GM18505 (cell line): ENCODE data around the gene NUP62.
"Not testable (repeated sequence)": the region's sequence is repeated elsewhere in the genome, so short reads cannot be mapped to it uniquely, and the experiment has no call there.

Source experiments
- ATAC-seq: cut with Tn5 transposase; IDR thresholded peaks from one replicate; pipeline ENCODE4 v1.9.1; 2021; ENCODE audit not compliant: unreplicated experiment
- POLR2A ChIP-seq: IDR thresholded peaks from 4 replicates; pipeline ENCODE4 v1.6.1; 2011; ENCODE audit warnings: borderline replicate concordance; ENCODE audit not compliant: insufficient read depth, insufficient read length; ENCODE audit errors: extremely low read depth

Gene NUP62, protein sequence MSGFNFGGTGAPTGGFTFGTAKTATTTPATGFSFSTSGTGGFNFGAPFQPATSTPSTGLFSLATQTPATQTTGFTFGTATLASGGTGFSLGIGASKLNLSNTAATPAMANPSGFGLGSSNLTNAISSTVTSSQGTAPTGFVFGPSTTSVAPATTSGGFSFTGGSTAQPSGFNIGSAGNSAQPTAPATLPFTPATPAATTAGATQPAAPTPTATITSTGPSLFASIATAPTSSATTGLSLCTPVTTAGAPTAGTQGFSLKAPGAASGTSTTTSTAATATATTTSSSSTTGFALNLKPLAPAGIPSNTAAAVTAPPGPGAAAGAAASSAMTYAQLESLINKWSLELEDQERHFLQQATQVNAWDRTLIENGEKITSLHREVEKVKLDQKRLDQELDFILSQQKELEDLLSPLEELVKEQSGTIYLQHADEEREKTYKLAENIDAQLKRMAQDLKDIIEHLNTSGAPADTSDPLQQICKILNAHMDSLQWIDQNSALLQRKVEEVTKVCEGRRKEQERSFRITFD

GRCh38 chr19:49929121-49929610, at the start of gene NUP62, which contains the start of gene ATF5:
Gene NUP62, minus strand, starts transcription at chr19:49929504. Its CDS starts 19,697 bp downstream, at chr19:49909807.
Gene ATF5, plus strand, starts transcription at chr19:49929205. Its CDS starts 1,646 bp downstream, at chr19:49930851.
- peak; percentile 40 for ATAC-seq
- TF ChIP-seq POLR2A: peak; percentile 98

DNA sequence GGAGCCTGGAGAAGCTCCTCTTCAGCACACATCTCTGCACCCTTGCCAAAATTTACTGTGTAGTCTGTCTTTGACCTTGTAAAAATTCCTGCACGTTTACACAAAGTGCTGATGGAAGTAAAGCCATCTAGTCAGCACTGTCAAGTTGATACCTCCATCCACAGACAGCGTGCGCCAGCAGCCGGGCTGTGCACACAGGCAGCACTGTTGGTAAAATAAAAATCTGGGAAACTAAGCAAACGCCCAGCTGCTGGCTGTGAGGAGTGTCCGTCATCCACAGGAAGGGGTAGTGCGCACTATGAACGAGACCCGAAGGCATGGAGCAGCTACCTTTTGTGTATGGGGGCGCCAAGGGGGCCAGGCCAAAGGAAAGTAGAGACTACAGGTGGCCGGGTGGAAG, 49.0 kb upstream of the NUP62 start:
- no peak for ATAC-seq
- no peak for TF ChIP-seq POLR2A

DNA sequence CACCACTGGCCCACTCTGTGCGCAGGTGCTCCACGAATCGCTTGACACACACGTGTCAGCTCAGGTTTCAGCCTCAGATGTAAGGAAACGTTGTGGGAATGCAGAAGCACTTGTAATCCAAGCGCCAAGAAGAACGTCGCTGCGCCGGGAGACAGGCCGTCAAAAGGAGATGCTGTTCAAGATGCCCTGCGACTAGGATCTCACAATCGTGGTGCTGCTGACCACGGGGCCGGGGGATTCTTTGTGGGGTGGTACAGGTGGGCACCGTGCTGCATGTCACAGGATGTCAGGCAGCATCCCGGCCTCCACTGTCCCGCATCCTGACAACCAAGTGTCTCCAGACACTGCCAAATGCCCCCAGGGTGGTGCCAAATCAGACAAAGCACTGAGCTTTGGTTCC, 48.6 kb upstream of the NUP62 start:
- ATAC-seq: no peak
- TF ChIP-seq POLR2A: no peak

- TF ChIP-seq POLR2A: no peak
These were observed 47.8 kb upstream of the NUP62 start for GRCh38 chr19:49977076-49977475.

DNA sequence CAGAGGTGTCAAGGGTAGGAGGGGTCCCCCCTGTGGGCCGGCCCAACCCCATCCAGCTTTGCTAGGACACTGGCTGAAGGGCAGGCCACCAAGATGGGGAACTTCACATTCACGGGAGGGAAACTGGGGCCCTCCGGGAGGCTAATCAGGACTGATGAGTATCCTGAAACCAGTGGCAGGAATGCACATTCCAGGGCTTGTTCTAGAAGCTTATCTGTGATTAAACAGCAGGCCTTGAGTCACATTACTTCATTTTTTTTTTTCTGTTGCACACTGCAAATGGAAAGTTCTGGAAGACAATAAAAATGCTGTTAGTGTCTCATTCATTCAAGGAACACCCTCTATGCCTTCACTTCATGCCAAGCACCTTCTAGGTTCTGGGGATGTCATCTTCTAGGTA, 47.2 kb upstream of the NUP62 start:
- no peak for ATAC-seq
- TF ChIP-seq POLR2A: no peak

More at GRCh38 chr19:49977076-49977475, 47.8 kb upstream of the NUP62 start:
- no peak for ATAC-seq

GRCh38 chr19:49975051-49975450, 45.7 kb upstream of the NUP62 start:
- TF ChIP-seq POLR2A: no peak

DNA sequence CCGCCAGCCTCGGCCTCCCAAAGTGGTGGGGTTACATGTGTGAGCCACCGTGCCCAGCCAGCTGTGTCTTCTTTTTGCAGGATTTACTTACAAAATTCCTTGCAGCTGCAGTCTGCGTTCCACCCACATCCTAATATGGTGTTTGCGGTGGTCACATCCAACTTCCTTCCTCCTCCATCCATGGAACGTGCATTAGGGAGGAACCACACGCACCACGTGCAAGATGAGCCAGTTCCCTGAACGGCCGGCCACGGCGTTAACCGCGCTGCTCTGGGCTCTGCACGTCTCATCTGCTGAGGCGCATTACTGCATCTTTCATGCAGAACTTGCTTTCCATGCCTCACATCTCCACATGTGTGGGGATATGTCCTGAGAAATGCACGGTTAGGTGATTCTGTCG, 44.7 kb upstream of the NUP62 start:
- no peak for ATAC-seq
- no peak for TF ChIP-seq POLR2A

More at GRCh38 chr19:49975051-49975450, 45.7 kb upstream of the NUP62 start:
- no peak for ATAC-seq

GRCh38 chr19:49972841-49973240, 43.5 kb upstream of the NUP62 start:
- ATAC-seq: no peak
- TF ChIP-seq POLR2A: no peak

- ATAC-seq: no peak
- TF ChIP-seq POLR2A: no peak
These were observed 42.7 kb upstream of the NUP62 start for GRCh38 chr19:49971991-49972411.

DNA sequence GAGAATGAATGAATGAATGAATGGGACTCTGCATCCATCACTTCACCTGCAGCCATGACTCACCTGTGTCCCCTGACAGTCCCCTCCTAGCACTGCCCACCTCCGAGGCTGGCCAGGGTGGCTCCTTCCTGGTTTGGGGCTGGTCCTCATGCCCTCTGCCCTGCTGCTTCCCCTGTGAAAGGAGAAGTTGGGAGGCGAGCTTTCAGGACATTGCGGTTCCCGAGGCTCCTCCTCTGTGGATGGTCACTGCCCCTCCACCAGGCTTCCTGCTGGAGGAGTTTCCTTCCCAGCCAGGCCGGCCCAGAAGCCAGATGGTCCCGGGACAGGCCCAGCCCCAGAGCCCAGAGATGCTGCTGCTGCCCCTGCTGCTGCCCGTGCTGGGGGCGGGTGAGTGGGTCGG, 40.1 kb upstream of the NUP62 start:
- not testable (repeated sequence) for ATAC-seq

DNA sequence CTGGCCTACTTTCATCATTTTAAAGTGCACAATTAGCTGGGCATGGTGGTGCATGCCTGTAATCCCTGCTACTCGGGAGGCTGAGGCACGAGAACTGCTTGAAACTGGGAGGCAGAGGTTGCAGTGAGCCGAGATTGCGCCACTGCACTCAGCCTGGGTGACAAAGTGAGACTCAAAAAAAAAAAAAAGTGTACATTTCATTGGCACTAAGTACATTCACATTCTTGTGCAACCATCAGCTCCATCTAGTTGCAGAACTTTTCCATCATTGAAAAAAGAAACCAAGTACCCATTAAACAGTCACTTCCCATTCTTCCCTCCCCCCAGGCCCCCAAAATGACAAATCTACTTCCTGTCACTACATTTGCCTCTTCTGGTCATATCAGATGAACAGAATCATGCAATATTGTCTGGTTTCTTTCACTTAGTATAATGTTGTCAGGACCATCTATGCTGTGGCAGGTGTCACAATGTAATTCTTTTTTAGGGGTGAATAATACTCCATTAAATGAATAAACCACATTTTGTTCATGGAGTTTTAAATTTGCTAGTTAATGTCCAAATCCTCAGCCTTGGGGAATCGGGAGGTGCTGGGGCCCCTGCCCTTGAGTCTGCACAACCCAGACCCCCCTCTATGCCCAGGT, 39.1 kb upstream of the NUP62 start:
- no peak for TF ChIP-seq POLR2A

DNA sequence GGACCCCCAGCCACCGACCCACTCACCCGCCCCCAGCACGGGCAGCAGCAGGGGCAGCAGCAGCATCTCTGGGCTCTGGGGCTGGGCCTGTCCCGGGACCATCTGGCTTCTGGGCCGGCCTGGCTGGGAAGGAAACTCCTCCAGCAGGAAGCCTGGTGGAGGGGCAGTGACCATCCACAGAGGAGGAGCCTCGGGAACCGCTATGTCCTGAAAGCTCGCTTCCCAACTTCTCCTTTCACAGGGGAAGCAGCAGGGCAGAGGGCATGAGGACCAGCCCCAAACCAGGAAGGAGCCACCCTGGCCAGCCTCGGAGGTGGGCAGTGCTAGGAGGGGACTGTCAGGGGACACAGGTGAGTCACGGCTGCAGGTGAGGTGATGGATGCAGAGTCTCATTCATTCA, 31.7 kb upstream of the NUP62 start, which contains the start of gene SIGLEC11:
Gene SIGLEC11 (minus strand): TSS at position 193 of the 400 bp plus-strand sequence. CDS start 91 bp downstream, at position 102.
- ATAC-seq: not testable (repeated sequence)

More for the DNA sequence above, 39.1 kb upstream of the NUP62 start:
- ATAC-seq: no peak

DNA sequence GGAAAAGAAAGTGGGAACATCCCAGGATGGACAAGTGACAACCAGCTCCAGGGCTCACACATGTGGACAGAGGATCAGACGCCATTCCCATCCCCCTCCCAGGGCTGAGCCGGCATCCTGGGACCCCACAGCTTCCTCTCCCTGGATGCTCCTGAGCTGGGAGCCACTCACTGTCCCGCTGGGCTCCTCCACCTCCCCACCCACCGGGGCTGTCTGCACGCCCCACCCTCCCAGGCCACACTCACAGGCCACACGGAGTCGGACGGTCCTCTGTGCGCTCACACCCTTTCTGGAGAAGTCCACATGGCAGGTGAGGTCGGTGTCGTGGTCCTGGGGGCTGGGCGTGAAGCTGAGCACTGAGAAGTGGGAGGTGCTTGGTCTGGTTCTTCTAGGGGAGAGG, 30.6 kb upstream of the NUP62 start:
- ATAC-seq: not testable (repeated sequence)

GRCh38 chr19:49958596-49958995, 29.3 kb upstream of the NUP62 start:
- not testable (repeated sequence) for ATAC-seq

DNA sequence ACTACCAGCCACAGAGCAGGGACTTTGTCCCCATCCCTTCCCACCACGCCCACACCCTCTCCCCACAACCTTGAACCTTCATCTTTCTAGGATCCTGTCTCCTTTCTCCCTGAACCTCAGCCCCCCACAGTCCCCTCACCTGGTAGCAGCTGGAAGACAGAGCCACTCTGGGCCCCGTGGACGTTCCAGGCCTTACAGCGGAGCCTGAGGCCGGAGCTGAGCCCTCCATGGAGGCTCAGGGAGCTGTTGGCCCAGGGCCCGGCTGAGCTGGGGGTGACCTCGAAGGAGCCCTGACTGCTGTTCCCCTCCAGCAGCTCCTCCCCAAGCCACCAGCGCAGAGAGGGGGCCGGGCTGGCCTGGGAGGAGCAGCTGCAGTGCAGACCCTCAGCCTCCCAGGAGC, 28.8 kb upstream of the NUP62 start:
- ATAC-seq: not testable (repeated sequence)
